GM12878 (cell line): ENCODE data around the gene CLDN10. TPM values are rescaled to one million over a fixed set of nuclear protein-coding genes. Genes with fewer than 3 reads are reported as not detected.

Experiments
- ATAC-seq: fragments of 200-7000 bp; cut with Tn5 transposase; 3 replicates; pipeline ENCODE4 v1.9.1; 2020; ENCODE audit warnings: mild to moderate bottlenecking, moderate library complexity
- BruUV-seq: library from RNA; stranded (reverse); fragments of 400-500 nt; replicated peaks from 2 replicates; lab custom pipeline; 2021; lab: Mats Ljungman, UMichigan
- CTCF ChIA-PET: fragments of 300-600 bp; sonication (Branson Sonifier 250); formaldehyde crosslinking; extraction: SDS; loops from one replicate; lab custom pipeline; 2021; ENCODE audit warnings: inconsistent platforms; lab: Yijun Ruan, JAX
- POLR2A ChIA-PET: fragments of 350-600 bp; formaldehyde crosslinking; extraction: SDS; loops from one replicate; lab custom pipeline; 2021; ENCODE audit warnings: inconsistent platforms; lab: Charles Lee
- RAD21 ChIA-PET: fragments of 300-600 bp; sonication (Branson Sonifier 250); formaldehyde crosslinking; loops from one replicate; lab custom pipeline; 2023; ENCODE audit warnings: antibody characterized with exemption; ENCODE audit not compliant: unreplicated experiment; lab: Charles Lee
- SMC1A ChIA-PET: fragments of 300-600 bp; sonication (Branson Sonifier 250); formaldehyde crosslinking; loops from one replicate; lab custom pipeline; 2023; ENCODE audit not compliant: unreplicated experiment, uncharacterized antibody; lab: Charles Lee
- DNase-seq: peaks from one replicate; pipeline ENCODE4 v3.0.0-alpha.2; 2011; ENCODE audit warnings: low read depth, low spot score
- FAIRE-seq: peaks from 3 replicates; lab custom pipeline; 2011; peaks lifted over from hg19 to GRCh38; lab: Jason Lieb, UNC
- H2AFZ ChIP-seq: 2 replicates; pipeline ENCODE4 v1.6.0; 2011; ENCODE audit warnings: low read depth, low read length, control low read depth; ENCODE audit not compliant: control insufficient read depth
- H3K27ac ChIP-seq: 2 replicates; pipeline ENCODE4 v1.5.1; 2011; ENCODE audit warnings: control low read depth; ENCODE audit not compliant: control insufficient read depth, insufficient read depth
- H3K27me3 ChIP-seq, 2 experiments: replicated peaks in 1 of 2; 2 replicates each; pipeline versions ENCODE4 v1.6.0 to v1.6.1; 2011; ENCODE audit warnings: low read length in 1 of 2; ENCODE audit not compliant: control insufficient read depth in 2 of 2, insufficient read depth in 2 of 2
- H3K36me3 ChIP-seq, 2 experiments: 2 replicates each; pipeline ENCODE4 v1.5.1; 2011; ENCODE audit warnings: low read length in 1 of 2; ENCODE audit not compliant: control insufficient read depth in 2 of 2, insufficient read depth in 2 of 2
- H3K4me1 ChIP-seq: 2 replicates; pipeline ENCODE4 v1.6.1; 2011; ENCODE audit warnings: mild to moderate bottlenecking, low read length, moderate library complexity, mixed read lengths; ENCODE audit not compliant: control insufficient read depth, insufficient read depth
- H3K4me2 ChIP-seq: 2 replicates; pipeline ENCODE4 v1.6.0; 2011; ENCODE audit warnings: control low read depth; ENCODE audit not compliant: control insufficient read depth, insufficient read depth
- H3K4me3 ChIP-seq: fragments of 200-600 bp; sonication (generic); 2 replicates; pipeline ENCODE4 v1.5.1; 2016
- H3K79me2 ChIP-seq: 2 replicates; pipeline ENCODE4 v1.6.0; 2011; ENCODE audit warnings: low read length; ENCODE audit not compliant: control insufficient read depth, insufficient read depth
- H3K9ac ChIP-seq: 2 replicates; pipeline ENCODE4 v1.8.0; 2011; ENCODE audit warnings: low read length, control low read depth, mixed read lengths; ENCODE audit not compliant: control insufficient read depth, insufficient read depth
- H3K9me3 ChIP-seq: replicated peaks from 3 replicates; pipeline ENCODE4 v1.5.1; 2011; ENCODE audit warnings: mild to moderate bottlenecking, low read length; ENCODE audit not compliant: control insufficient read depth, insufficient read depth
- H4K20me1 ChIP-seq: 2 replicates; pipeline ENCODE4 v1.6.0; 2011; ENCODE audit not compliant: control insufficient read depth, insufficient read depth
- ETV6 ChIP-seq, 2 experiments: fragments of 450-650 bp in 1 of 2; IDR thresholded peaks in 1 of 2; conservative IDR thresholded peaks in 1 of 2; 2 replicates each; pipeline ENCODE4 v1.6.1; 2014; ENCODE audit warnings: antibody characterized with exemption in 1 of 2, borderline replicate concordance in 1 of 2, low read depth in 1 of 2, mild to moderate bottlenecking in 1 of 2, moderate library complexity in 1 of 2
- IKZF2 ChIP-seq, 2 experiments: fragments of 450-650 bp; IDR thresholded peaks; 2 replicates each; pipeline ENCODE4 v1.6.1; 2017; ENCODE audit warnings: mild to moderate bottlenecking in 2 of 2, moderate library complexity in 2 of 2
- KAT2A ChIP-seq: conservative IDR thresholded peaks from 2 replicates; pipeline ENCODE4 v1.6.1; 2011; ENCODE audit warnings: low read depth, low read length; ENCODE audit not compliant: control insufficient read depth
- NR2F1 ChIP-seq: fragments of 450-650 bp; conservative IDR thresholded peaks from 2 replicates; pipeline ENCODE4 v1.6.1; 2017; ENCODE audit warnings: mild to moderate bottlenecking
- POLR2AphosphoS5 ChIP-seq: IDR thresholded peaks from 2 replicates; pipeline ENCODE4 v1.6.1; 2011; ENCODE audit warnings: mild to moderate bottlenecking, low read length, inconsistent platforms
- YY1 ChIP-seq: IDR thresholded peaks from 2 replicates; pipeline ENCODE4 v1.6.1; 2011; ENCODE audit warnings: low read depth, mild to moderate bottlenecking, low read length
- ZBED1 ChIP-seq: IDR thresholded peaks from 2 replicates; pipeline ENCODE4 v1.6.1; 2016; ENCODE audit warnings: borderline replicate concordance
- ZNF24 ChIP-seq: fragments of 450-650 bp; IDR thresholded peaks from 2 replicates; pipeline ENCODE4 v1.6.1; 2017; ENCODE audit warnings: antibody characterized with exemption, mild to moderate bottlenecking
- WGBS: methylation state at CpG from one replicate; pipeline ENCODE4 v1.1.6; 2016; ENCODE audit warnings: low lambda C conversion rate; ENCODE audit not compliant: insufficient replicate concordance, insufficient coverage; ENCODE audit errors: missing lambda C conversion rate; 5-methylcytosine and 5-hydroxymethylcytosine counted together
- in situ Hi-C: fragments of 300-500 bp; cut with MboI; formaldehyde crosslinking; loops from 9 replicates; pipeline ENCODE4 v1.14.3; 2018; ENCODE audit warnings: mixed read lengths
- intact Hi-C: fragments of 100-400 bp; cut with micrococcal nuclease; formaldehyde crosslinking; loops from one replicate; pipeline ENCODE4 v1.14.2; 2022; ENCODE audit not compliant: unreplicated experiment
- polyA plus RNA-seq, 11 experiments: library from polyadenylated mRNA; depleted of rRNA in 4 of 11; unstranded in 6 of 11; stranded (reverse) in 5 of 11; fragments of >200 nt; fragmentation: Nextera tagmentation in 4 of 11; fragmentation: Illumina TruSeq in 1 of 11; extraction: Ambion mirVana in 4 of 11; extraction: Trizol in 1 of 11; gene quantifications; 1 replicate in 1 of 11; 2 replicates in 10 of 11; pipeline versions ENCODE4 v1.2.1 to v1.2.3, GENCODE V29; 2011 to 2016; ENCODE audit warnings: inconsistent platforms in 2 of 11, missing spikeins in 2 of 11, low read depth in 1 of 11
- total RNA-seq, 4 experiments: library from RNA; depleted of rRNA in 3 of 4; stranded (reverse); fragments of >200 nt in 3 of 4; fragmentation: Illumina TruSeq in 1 of 4; extraction: Trizol in 1 of 4; gene quantifications; 2 replicates each; pipeline versions ENCODE4 v1.2.1 to v1.2.3, GENCODE V29; 2013 to 2021
- TF ChIP-seq, protein P1 (sequence below): IDR thresholded peaks from 2 replicates; pipeline ENCODE4 v1.6.1; 2012; ENCODE audit warnings: mild to moderate bottlenecking, low read depth, low read length
- TF ChIP-seq, protein P2 (sequence below): fragments of 450-650 bp; IDR thresholded peaks from 2 replicates; pipeline ENCODE4 v1.6.1; 2014; ENCODE audit warnings: mild to moderate bottlenecking
- TF ChIP-seq, protein P3 (sequence below): IDR thresholded peaks from 2 replicates; pipeline ENCODE4 v1.6.1; 2011; ENCODE audit warnings: mild to moderate bottlenecking, low read depth, low read length, moderate library complexity; ENCODE audit not compliant: insufficient replicate concordance

Gene CLDN10
- total and polyA plus RNA-seq, 10 of the 15 experiments (the other 5 are each of a cell fraction or from before 2014, with no cell fraction given): not detected

DNA sequence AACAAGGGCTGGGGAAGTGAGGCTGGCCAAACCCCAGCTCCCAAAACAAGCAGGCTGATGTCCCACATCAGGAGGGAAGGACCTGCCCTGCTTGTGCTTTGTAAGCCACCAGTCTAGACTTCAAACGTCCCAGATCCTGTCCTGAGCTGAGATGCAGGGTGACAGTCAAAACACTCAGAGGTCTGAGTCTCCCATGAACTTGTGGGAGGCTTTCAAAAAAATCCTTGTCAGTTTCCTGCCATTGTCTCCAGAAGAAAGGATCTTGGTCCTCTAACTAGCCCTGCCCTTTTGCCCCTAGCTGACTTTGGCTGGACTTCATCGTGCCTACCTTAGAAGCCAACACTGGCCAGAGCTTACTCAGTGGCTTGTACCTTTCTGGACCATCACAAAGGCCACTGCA is 48.7 kb downstream of the CLDN10 start:
- no TSS peak for BruUV-seq
- intact Hi-C loops: no loop called here
- POLR2A ChIA-PET: no interaction called here

More for the DNA sequence above, 48.7 kb downstream of the CLDN10 start:
- DNase-seq: no peak
- in situ Hi-C loops: loop anchor here (25.0 kb wide), 1 partner anchor 236 kb away; no protein-coding TSS in a partner anchor
- H3K4me2 ChIP-seq: no peak overlapping the region
- no peaks in the 10 kb centered on the region for H3K9me3 ChIP-seq
- FAIRE-seq: no peak
- SMC1A ChIA-PET: no interaction called here
- no peaks in the 10 kb centered on the region for H4K20me1 ChIP-seq
- H3K4me1 ChIP-seq: no peaks in the 10 kb centered on the region
- no peak overlapping the region for H3K27ac ChIP-seq
- no peaks in the 10 kb centered on the region; a peak in 1 of 4 replicates for H3K27me3 ChIP-seq
- 71% methylated on average over 2 of the region's 2 CpGs for WGBS
- H3K79me2 ChIP-seq: no peaks in the 10 kb centered on the region
- RAD21 ChIA-PET: no interaction called here
- no peaks in the 10 kb centered on the region for H3K36me3 ChIP-seq
- H3K9ac ChIP-seq: no peak overlapping the region
- TF ChIP-seq, protein P1, sequence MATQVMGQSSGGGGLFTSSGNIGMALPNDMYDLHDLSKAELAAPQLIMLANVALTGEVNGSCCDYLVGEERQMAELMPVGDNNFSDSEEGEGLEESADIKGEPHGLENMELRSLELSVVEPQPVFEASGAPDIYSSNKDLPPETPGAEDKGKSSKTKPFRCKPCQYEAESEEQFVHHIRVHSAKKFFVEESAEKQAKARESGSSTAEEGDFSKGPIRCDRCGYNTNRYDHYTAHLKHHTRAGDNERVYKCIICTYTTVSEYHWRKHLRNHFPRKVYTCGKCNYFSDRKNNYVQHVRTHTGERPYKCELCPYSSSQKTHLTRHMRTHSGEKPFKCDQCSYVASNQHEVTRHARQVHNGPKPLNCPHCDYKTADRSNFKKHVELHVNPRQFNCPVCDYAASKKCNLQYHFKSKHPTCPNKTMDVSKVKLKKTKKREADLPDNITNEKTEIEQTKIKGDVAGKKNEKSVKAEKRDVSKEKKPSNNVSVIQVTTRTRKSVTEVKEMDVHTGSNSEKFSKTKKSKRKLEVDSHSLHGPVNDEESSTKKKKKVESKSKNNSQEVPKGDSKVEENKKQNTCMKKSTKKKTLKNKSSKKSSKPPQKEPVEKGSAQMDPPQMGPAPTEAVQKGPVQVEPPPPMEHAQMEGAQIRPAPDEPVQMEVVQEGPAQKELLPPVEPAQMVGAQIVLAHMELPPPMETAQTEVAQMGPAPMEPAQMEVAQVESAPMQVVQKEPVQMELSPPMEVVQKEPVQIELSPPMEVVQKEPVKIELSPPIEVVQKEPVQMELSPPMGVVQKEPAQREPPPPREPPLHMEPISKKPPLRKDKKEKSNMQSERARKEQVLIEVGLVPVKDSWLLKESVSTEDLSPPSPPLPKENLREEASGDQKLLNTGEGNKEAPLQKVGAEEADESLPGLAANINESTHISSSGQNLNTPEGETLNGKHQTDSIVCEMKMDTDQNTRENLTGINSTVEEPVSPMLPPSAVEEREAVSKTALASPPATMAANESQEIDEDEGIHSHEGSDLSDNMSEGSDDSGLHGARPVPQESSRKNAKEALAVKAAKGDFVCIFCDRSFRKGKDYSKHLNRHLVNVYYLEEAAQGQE: no peak
- TF ChIP-seq ZNF24 (no peak), NR2F1 (no peak), ETV6 (conservative IDR thresholded peaks at IDR 0.05 in 1 of 2, IDR thresholded peaks at IDR 0.05 in 1 of 2; ENCODE audit: borderline replicate concordance in 1 of 2, low read depth in 1 of 2) (no peak), KAT2A (no peak), ZBED1 (no peak), POLR2AphosphoS5 (no peak), YY1 (no peak), IKZF2 (IDR thresholded peaks at IDR 0.05) (no peak)
- TF ChIP-seq, protein P2, sequence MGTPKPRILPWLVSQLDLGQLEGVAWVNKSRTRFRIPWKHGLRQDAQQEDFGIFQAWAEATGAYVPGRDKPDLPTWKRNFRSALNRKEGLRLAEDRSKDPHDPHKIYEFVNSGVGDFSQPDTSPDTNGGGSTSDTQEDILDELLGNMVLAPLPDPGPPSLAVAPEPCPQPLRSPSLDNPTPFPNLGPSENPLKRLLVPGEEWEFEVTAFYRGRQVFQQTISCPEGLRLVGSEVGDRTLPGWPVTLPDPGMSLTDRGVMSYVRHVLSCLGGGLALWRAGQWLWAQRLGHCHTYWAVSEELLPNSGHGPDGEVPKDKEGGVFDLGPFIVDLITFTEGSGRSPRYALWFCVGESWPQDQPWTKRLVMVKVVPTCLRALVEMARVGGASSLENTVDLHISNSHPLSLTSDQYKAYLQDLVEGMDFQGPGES: no peak
- TF ChIP-seq, protein P3, sequence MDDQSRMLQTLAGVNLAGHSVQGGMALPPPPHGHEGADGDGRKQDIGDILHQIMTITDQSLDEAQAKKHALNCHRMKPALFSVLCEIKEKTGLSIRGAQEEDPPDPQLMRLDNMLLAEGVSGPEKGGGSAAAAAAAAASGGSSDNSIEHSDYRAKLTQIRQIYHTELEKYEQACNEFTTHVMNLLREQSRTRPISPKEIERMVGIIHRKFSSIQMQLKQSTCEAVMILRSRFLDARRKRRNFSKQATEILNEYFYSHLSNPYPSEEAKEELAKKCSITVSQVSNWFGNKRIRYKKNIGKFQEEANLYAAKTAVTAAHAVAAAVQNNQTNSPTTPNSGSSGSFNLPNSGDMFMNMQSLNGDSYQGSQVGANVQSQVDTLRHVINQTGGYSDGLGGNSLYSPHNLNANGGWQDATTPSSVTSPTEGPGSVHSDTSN: no peak
- ATAC-seq: no peak
- CTCF ChIA-PET: no interaction called here
- H3K4me3 ChIP-seq: no peak overlapping the region
- H2AFZ ChIP-seq: no peak overlapping the region
